ENCODE measurements around the gene BNIP3. TPM values are rescaled to one million over a fixed set of nuclear protein-coding genes. Genes with fewer than 3 reads are reported as not detected.

Gene BNIP3
- total and polyA plus RNA-seq, 2 donors (not counting 3 experiments of a cell fraction or from before 2014, with no cell fraction given): 51.4 to 53.3 TPM

GRCh38 chr10:132007681-132008080 is 26.0 kb upstream of the BNIP3 start:
- Histone ChIP-seq H3K27me3 (ENCODE audit: control insufficient read depth in 2 of 2, insufficient read depth in 2 of 2, low read length in 2 of 2) (peaks cover 9 to 12% of the 10 kb centered on the region in 2 experiments), H4K20me1 (replicated peaks; ENCODE audit: control insufficient read depth, extremely low read depth, insufficient read depth, low read length) (no peaks in the 10 kb centered on the region), H3K9me3 (replicated peaks; ENCODE audit: control insufficient read depth, insufficient read depth, low read length) (no peaks in the 10 kb centered on the region), H3K36me3 (ENCODE audit: control insufficient read depth in 2 of 2, extremely low read depth in 1 of 2, insufficient read depth in 2 of 2, low read length in 2 of 2) (no peaks in the 10 kb centered on the region), H3K4me1 (ENCODE audit: control insufficient read depth, extremely low read depth, insufficient read depth, low read length) (no peaks in the 10 kb centered on the region), H3K9me1 (replicated peaks; ENCODE audit: control insufficient read depth, extremely low read depth, insufficient read depth, low read length) (no peaks in the 10 kb centered on the region), H3K79me2 (ENCODE audit: control insufficient read depth, insufficient read depth, low read length) (no peaks in the 10 kb centered on the region), H3K27ac (ENCODE audit: insufficient read depth, low read depth, low read length) (no peak overlapping the region), H2AFZ (ENCODE audit: low read depth, low read length) (no peak overlapping the region), H3K4me3 (replicated peaks in 1 of 3; ENCODE audit: insufficient read depth in 1 of 3, low read depth in 1 of 3, low read length in 3 of 3) (no peak overlapping the region), H3K9ac (replicated peaks; ENCODE audit: extremely low read depth, insufficient read depth, low read length) (no peak overlapping the region), H3K4me2 (ENCODE audit: insufficient read depth, low read length) (no peak overlapping the region)
- dilution Hi-C loops (cut with MboI; ENCODE audit: extremely low pct_ligation_motif_present, low sequenced_read_pairs) (no loop called here), intact Hi-C loops (cut with micrococcal nuclease) (no loop called here)
- FAIRE-seq (no peak), DNase-seq (ENCODE audit: low read depth, low spot score) (no peak)
- ChIA-PET POLR2A (no interaction called here), CTCF (interaction anchor here (1.2 to 1.9 kb wide), 2 partner anchors 15 to 62 kb away, joined by 3 to 10 read pairs; no protein-coding TSS in a partner anchor)
- TF ChIP-seq EZH2 (IDR thresholded peaks at IDR 0.05; ENCODE audit: borderline replicate concordance, low read depth, low read length, severe bottlenecking) (no peak), MYC (IDR thresholded peaks at IDR 0.05; ENCODE audit: low read depth, low read length) (no peak), POLR2A (IDR thresholded peaks at IDR 0.05; ENCODE audit: low read depth, low read length) (no peak), POLR2AphosphoS5 (IDR thresholded peaks at IDR 0.05; ENCODE audit: insufficient read depth, low read depth, low read length) (no peak), MAX (IDR thresholded peaks at IDR 0.05; ENCODE audit: insufficient read depth, insufficient read length) (no peak), FOS (IDR thresholded peaks at IDR 0.05; ENCODE audit: borderline replicate concordance, insufficient read depth, low read length) (no peak), JUN (IDR thresholded peaks at IDR 0.05; ENCODE audit: borderline replicate concordance, insufficient read depth, insufficient read length, low read depth) (no peak), GATA2 (IDR thresholded peaks at IDR 0.05; ENCODE audit: insufficient read depth, insufficient read length, low read depth, low read length) (no peak)
- TF ChIP-seq, protein P1, sequence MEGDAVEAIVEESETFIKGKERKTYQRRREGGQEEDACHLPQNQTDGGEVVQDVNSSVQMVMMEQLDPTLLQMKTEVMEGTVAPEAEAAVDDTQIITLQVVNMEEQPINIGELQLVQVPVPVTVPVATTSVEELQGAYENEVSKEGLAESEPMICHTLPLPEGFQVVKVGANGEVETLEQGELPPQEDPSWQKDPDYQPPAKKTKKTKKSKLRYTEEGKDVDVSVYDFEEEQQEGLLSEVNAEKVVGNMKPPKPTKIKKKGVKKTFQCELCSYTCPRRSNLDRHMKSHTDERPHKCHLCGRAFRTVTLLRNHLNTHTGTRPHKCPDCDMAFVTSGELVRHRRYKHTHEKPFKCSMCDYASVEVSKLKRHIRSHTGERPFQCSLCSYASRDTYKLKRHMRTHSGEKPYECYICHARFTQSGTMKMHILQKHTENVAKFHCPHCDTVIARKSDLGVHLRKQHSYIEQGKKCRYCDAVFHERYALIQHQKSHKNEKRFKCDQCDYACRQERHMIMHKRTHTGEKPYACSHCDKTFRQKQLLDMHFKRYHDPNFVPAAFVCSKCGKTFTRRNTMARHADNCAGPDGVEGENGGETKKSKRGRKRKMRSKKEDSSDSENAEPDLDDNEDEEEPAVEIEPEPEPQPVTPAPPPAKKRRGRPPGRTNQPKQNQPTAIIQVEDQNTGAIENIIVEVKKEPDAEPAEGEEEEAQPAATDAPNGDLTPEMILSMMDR (IDR thresholded peaks at IDR 0.05; ENCODE audit: extremely low read depth in 1 of 2, insufficient read depth in 1 of 2, low read depth in 1 of 2, low read length in 2 of 2): no peak
- no TSS peak for BruUV-seq (replicated peaks)

Measured in endothelial cell of umbilical vein (primary cell).